ENCODE measurements around the gene MAST3. TPM values are rescaled to one million over a fixed set of nuclear protein-coding genes. Genes with fewer than 3 reads are reported as not detected.

MAST3 gene
- total and polyA plus RNA-seq, 2 of the 13 experiments (the other 11 are each of a cell fraction or from before 2014, with no cell fraction given): 4.1 to 4.6 TPM

GRCh38 chr19:18173572-18174288, 76.2 kb downstream of the MAST3 start, which contains the start of gene IFI30 (continued):
- TF ChIP-seq ZNF343 (CRISPR knock-in tag; IDR thresholded peaks at IDR 0.05): 0 out of 2 replicates have a peak, but pooled peaks have one; percentile 61
- 0 out of 2 replicates have a peak, but pooled peaks have one; percentile 71 for TF ChIP-seq MXD3 (CRISPR knock-in tag; IDR thresholded peaks at IDR 0.05)
- TF ChIP-seq ZBTB3 (CRISPR knock-in tag; IDR thresholded peaks at IDR 0.05; ENCODE audit: borderline replicate concordance, low read depth): no peak
- peak; percentile 70 for TF ChIP-seq KDM2A (CRISPR knock-in tag; IDR thresholded peaks at IDR 0.05; ENCODE audit: borderline replicate concordance, low read depth)
- 0 out of 2 replicates have a peak, but pooled peaks have one; percentile 35 for TF ChIP-seq ZNF639 (CRISPR knock-in tag; conservative IDR thresholded peaks at IDR 0.05)
- peak; percentile 67; the same call in 1 of the 2 replicates for TF ChIP-seq SIN3A (IDR thresholded peaks at IDR 0.05; ENCODE audit: borderline replicate concordance, low read depth, low read length)
- TF ChIP-seq KDM3A (CRISPR knock-in tag; IDR thresholded peaks at IDR 0.05; ENCODE audit: low read depth): peak; percentile 80; the same call in 1 of the 2 replicates
- TF ChIP-seq ZNF12 (CRISPR knock-in tag; IDR thresholded peaks at IDR 0.05): peak; percentile 63; the same call in 1 of the 2 replicates
- no peak for TF ChIP-seq ZNF160 (CRISPR knock-in tag; IDR thresholded peaks at IDR 0.05)
- no peak for TF ChIP-seq ZNF251 (CRISPR knock-in tag; IDR thresholded peaks at IDR 0.05)
- TF ChIP-seq BRF2 (CRISPR knock-in tag; IDR thresholded peaks at IDR 0.05): no peak
- no peak for TF ChIP-seq ZNF296 (CRISPR knock-in tag; conservative IDR thresholded peaks at IDR 0.05)
- TF ChIP-seq ZNF513 (CRISPR knock-in tag; conservative IDR thresholded peaks at IDR 0.05): peak; percentile 93; the same call in 1 of the 2 replicates
- peak; percentile 81 for TF ChIP-seq ZNF687 (CRISPR knock-in tag; IDR thresholded peaks at IDR 0.05)
- TF ChIP-seq DBP (CRISPR knock-in tag; IDR thresholded peaks at IDR 0.05; ENCODE audit: not compliant biosample characterization): no peak
- peak; percentile 76; the same call in 1 of the 2 replicates for TF ChIP-seq EED (CRISPR knock-in tag; IDR thresholded peaks at IDR 0.05)
- TF ChIP-seq ZNF816 (CRISPR knock-in tag; IDR thresholded peaks at IDR 0.05; ENCODE audit: borderline replicate concordance): no peak

Measured in HepG2 (cell line).